Calu3 (cell line): Measurements from ENCODE around the gene VRK3. TPM values are rescaled to one million over a fixed set of nuclear protein-coding genes. Genes with fewer than 3 reads are reported as not detected.
A peak's percentile ranks its signal among the peaks of the same experiment; 100 is the strongest.
"Not testable (repeated sequence)": the region's sequence is repeated elsewhere in the genome, so short reads cannot be mapped to it uniquely, and the experiment has no call there.

Experiments used
- BruUV-seq: library from RNA; stranded (reverse); fragments of 400-500 nt; replicated peaks from 2 replicates; lab custom pipeline; 2021; lab: Mats Ljungman, UMichigan
- CTCF ChIA-PET: fragments of 300-600 bp; sonication (Branson Sonifier 250); formaldehyde crosslinking; loops from one replicate; lab custom pipeline; 2022; ENCODE audit warnings: antibody characterized with exemption; lab: Charles Lee
- DNase-seq: peaks from one replicate; pipeline ENCODE4 v3.0.0; 2022
- H3K27ac Mint-ChIP-seq: one replicate; pipeline ENCODE4 v1.8.0; 2022; ENCODE audit warnings: mixed read lengths; ENCODE audit not compliant: unreplicated experiment
- H3K27me3 Mint-ChIP-seq: one replicate; pipeline ENCODE4 v1.8.0; 2022; ENCODE audit warnings: mixed read lengths; ENCODE audit not compliant: unreplicated experiment
- H3K36me3 Mint-ChIP-seq: one replicate; pipeline ENCODE4 v1.8.0; 2022; ENCODE audit warnings: mild to moderate bottlenecking, moderate library complexity, mixed read lengths; ENCODE audit not compliant: insufficient read depth, unreplicated experiment
- H3K4me1 Mint-ChIP-seq: one replicate; pipeline ENCODE4 v1.8.0; 2022; ENCODE audit warnings: mild to moderate bottlenecking, low read depth, mixed read lengths; ENCODE audit not compliant: unreplicated experiment
- H3K4me3 Mint-ChIP-seq: one replicate; pipeline ENCODE4 v1.8.0; 2022; ENCODE audit warnings: mild to moderate bottlenecking, low read depth, moderate library complexity, mixed read lengths; ENCODE audit not compliant: unreplicated experiment
- H3K9me3 Mint-ChIP-seq: one replicate; pipeline ENCODE4 v1.8.0; 2022; ENCODE audit warnings: low read depth, mixed read lengths; ENCODE audit not compliant: unreplicated experiment
- CTCF ChIP-seq: fragments of 200-600 bp; IDR thresholded peaks from one replicate; pipeline ENCODE4 v1.8.0; 2022; ENCODE audit warnings: antibody characterized with exemption; ENCODE audit not compliant: unreplicated experiment
- intact Hi-C: fragments of 100-400 bp; cut with micrococcal nuclease; formaldehyde crosslinking; loops from one replicate; pipeline ENCODE4 v1.10.0; 2022; ENCODE audit not compliant: unreplicated experiment
- total RNA-seq: library from RNA; stranded (reverse); gene quantifications from 2 replicates; pipeline ENCODE4 v1.2.3, GENCODE V29; 2022

VRK3 gene
- total RNA-seq, 1 experiment from 2014 or later, result 74.5 TPM

DNA sequence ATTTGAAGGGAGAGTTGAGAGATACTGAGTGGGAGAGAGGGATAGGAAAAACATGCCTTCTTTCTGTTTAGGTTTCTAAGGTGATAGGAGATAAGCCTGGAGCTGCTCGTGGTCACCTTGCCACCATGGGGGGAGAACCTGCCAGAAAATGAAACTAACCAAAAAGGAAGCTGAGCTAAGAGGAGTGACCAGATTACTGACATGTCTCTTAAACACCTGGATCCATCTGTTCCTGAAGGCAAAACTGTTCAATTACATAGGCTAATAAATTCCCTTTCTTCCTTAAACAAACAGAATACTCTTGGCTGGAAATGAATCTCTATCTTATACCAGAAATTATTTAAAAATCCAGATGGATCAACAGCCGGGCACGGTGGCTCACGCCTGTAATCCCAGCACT, 27.9 kb upstream of the VRK3 start:
- no TSS peak for BruUV-seq
- intact Hi-C loops, result no loop called here
- Mint-ChIP-seq H3K9me3 (peaks cover 9% of the 10 kb centered on the region), H3K4me3 (no peak overlapping the region), H3K27ac (no peak overlapping the region), H3K4me1 (no peaks in the 10 kb centered on the region), H3K36me3 (peaks cover 20% of the 10 kb centered on the region), H3K27me3 (no peaks in the 10 kb centered on the region)
- CTCF ChIA-PET, result no interaction called here
- DNase-seq, result no peak
- no peak for TF ChIP-seq CTCF

GRCh38 chr19:50051964-50052363, 26.8 kb upstream of the VRK3 start:
- intact Hi-C loops, result no loop called here
- H3K4me3 Mint-ChIP-seq, result no peak overlapping the region
- H3K27me3 Mint-ChIP-seq, result no peaks in the 10 kb centered on the region
- CTCF ChIA-PET, result no interaction called here
- H3K9me3 Mint-ChIP-seq, result peaks cover 10% of the 10 kb centered on the region
- DNase-seq, result no peak
- peaks cover 20% of the 10 kb centered on the region for H3K36me3 Mint-ChIP-seq
- BruUV-seq, result no TSS peak
- H3K4me1 Mint-ChIP-seq, result no peaks in the 10 kb centered on the region
- no peak for TF ChIP-seq CTCF
- H3K27ac Mint-ChIP-seq, result no peak overlapping the region

GRCh38 chr19:50051228-50051895, 26.2 kb upstream of the VRK3 start:
- H3K27me3 Mint-ChIP-seq, DNase-seq, CTCF ChIA-PET, intact Hi-C loops, BruUV-seq, H3K27ac Mint-ChIP-seq, H3K4me1 Mint-ChIP-seq: not testable (repeated sequence)
- peaks cover 10% of the 10 kb centered on the region for H3K9me3 Mint-ChIP-seq
- peaks cover 20% of the 10 kb centered on the region for H3K36me3 Mint-ChIP-seq
- peak overlapping the region; percentile 43 for H3K4me3 Mint-ChIP-seq

- intact Hi-C loops, result no loop called here
- Mint-ChIP-seq H3K27ac (peak overlapping the region; percentile 17), H3K36me3 (peaks cover 25% of the 10 kb centered on the region)
Observed at GRCh38 chr19:50050406-50051227, 25.4 kb upstream of the VRK3 start.

More at GRCh38 chr19:50050406-50051227, 25.4 kb upstream of the VRK3 start:
- BruUV-seq, result no TSS peak
- Mint-ChIP-seq H3K9me3 (peaks cover 11% of the 10 kb centered on the region), H3K4me3 (peak overlapping the region; percentile 43), H3K27me3 (no peaks in the 10 kb centered on the region), H3K4me1 (no peaks in the 10 kb centered on the region)
- peak; percentile 31 for DNase-seq
- CTCF ChIA-PET, result no interaction called here
- no peak for TF ChIP-seq CTCF
